Measurements from ENCODE around the gene DAPK2.

The DAPK2 gene

DNA sequence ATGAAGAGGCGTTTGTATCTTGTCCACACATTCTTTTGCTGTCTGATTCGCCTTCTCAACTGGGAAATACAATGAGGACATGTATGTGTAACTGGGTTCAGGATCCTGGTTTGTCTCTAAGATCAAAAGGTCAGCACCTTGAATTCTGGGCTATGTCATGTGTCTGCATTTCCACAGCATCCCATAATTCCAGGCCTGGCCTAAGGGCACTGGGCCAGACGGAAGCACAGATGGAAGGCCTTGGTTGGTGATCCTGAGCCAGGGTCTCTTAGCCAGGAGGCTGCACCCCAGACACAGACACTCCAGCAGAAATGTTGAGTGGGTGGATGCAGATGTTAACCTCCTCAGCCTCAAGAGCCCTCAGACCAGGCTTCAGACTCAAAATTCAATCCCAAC lies 188.8 kb downstream of the DAPK2 start:
- DNase-seq = no peak

Measured in CD4-positive, alpha-beta T cell treated with Interleukin-17A for 4 hours (primary cell).